ENCODE results near the gene TESPA1. TPM values are rescaled to one million over a fixed set of nuclear protein-coding genes. Genes with fewer than 3 reads are reported as not detected.

The TESPA1 gene
- total and polyA plus RNA-seq, 2 experiments from 2014 or later, result not detected

DNA sequence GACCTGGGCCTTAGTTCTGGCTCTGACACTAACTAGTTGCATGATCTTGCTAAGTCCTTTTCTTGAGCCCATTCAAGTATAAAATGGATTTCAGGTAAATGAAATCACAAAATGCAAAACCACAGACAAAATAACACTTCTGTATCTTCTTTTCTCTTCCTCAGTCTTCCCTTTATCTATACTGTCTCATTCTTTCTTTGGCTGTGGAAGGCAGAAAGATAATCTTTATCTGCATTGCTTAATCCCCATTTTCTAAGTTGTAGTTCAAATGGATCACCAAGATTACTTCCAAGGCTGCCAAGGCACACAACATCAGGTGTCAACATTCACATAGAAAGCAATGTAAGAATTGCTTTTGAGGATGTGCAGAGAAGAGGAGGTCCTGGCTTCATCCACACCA, 30.3 kb downstream of the TESPA1 start:
- TF ChIP-seq EZH2phosphoT487 (IDR thresholded peaks at IDR 0.05; ENCODE audit: low read depth, severe bottlenecking, unreplicated experiment), result no peak
- TF ChIP-seq EZH2 (IDR thresholded peaks at IDR 0.05; ENCODE audit: borderline replicate concordance), result no peak
- TF ChIP-seq, protein P1, sequence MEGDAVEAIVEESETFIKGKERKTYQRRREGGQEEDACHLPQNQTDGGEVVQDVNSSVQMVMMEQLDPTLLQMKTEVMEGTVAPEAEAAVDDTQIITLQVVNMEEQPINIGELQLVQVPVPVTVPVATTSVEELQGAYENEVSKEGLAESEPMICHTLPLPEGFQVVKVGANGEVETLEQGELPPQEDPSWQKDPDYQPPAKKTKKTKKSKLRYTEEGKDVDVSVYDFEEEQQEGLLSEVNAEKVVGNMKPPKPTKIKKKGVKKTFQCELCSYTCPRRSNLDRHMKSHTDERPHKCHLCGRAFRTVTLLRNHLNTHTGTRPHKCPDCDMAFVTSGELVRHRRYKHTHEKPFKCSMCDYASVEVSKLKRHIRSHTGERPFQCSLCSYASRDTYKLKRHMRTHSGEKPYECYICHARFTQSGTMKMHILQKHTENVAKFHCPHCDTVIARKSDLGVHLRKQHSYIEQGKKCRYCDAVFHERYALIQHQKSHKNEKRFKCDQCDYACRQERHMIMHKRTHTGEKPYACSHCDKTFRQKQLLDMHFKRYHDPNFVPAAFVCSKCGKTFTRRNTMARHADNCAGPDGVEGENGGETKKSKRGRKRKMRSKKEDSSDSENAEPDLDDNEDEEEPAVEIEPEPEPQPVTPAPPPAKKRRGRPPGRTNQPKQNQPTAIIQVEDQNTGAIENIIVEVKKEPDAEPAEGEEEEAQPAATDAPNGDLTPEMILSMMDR (IDR thresholded peaks at IDR 0.05; ENCODE audit: poor library complexity), result no peak
- H3K4me2 ChIP-seq, result no peak overlapping the region
- H3K4me3 ChIP-seq, result no peak overlapping the region
- no peak for DNase-seq (ENCODE audit: low spot score)
- H3K9me3 ChIP-seq (ENCODE audit: low read depth), result no peaks in the 10 kb centered on the region
- no peaks in the 10 kb centered on the region for H3K36me3 ChIP-seq (replicated peaks; ENCODE audit: insufficient read depth, low read depth)
- H3K4me1 ChIP-seq (ENCODE audit: insufficient read depth), result no peaks in the 10 kb centered on the region
- no peak overlapping the region for H3K27ac ChIP-seq
- no peaks in the 10 kb centered on the region for H3K79me2 ChIP-seq
- H3K27me3 ChIP-seq, result peaks cover 12% of the 10 kb centered on the region
- no peak overlapping the region for H2AFZ ChIP-seq
- H3K9me2 ChIP-seq (replicated peaks; ENCODE audit: insufficient read depth), result no peaks in the 10 kb centered on the region
- no peaks in the 10 kb centered on the region for H4K20me1 ChIP-seq (ENCODE audit: insufficient read depth, poor library complexity, severe bottlenecking)

DNA sequence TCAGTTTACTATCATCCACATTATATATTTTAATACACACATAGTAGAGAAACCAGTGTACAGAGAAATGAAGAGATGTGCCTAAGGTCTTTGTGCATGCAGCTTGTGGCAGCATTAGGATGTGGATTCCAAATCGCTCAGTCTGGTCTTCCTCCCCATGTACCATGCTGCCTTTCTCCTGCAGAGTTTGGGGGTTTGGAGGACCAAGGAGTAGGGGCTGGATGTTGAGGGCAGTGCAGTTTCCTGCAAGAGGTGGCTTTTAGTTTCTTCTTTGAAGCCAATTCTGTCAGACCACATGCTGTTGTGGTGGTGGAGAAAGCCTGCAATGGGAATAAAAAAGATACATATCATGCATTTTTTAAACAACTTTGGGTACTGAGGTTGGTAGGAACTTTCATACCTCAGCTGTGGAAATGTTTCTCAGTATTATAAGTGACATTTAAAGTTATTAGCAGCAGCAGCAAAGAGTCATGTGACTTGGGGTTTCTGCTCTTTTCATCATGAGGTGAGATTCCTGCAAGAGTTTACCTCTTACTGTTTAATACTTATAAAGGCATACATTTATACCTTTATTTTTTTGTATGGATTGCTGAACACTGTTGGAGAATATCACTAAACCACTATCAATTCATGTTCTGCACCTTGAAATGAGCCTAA, 34.4 kb downstream of the TESPA1 start:
- WGBS (ENCODE audit: low lambda C conversion rate, missing lambda C conversion rate), result 91% methylated on average over 1 of the region's 1 CpG
- no peaks in the 10 kb centered on the region for H3K4me1 ChIP-seq (ENCODE audit: insufficient read depth)
- peaks cover 8% of the 10 kb centered on the region for H3K27me3 ChIP-seq
- H3K27ac ChIP-seq, result no peak overlapping the region
- no peak overlapping the region for H3K4me2 ChIP-seq
- no peak for DNase-seq (ENCODE audit: low spot score)
- TF ChIP-seq, protein P1 (IDR thresholded peaks at IDR 0.05; ENCODE audit: poor library complexity), result no peak
- TF ChIP-seq EZH2phosphoT487 (IDR thresholded peaks at IDR 0.05; ENCODE audit: low read depth, severe bottlenecking, unreplicated experiment) (no peak), EZH2 (IDR thresholded peaks at IDR 0.05; ENCODE audit: borderline replicate concordance) (no peak)
- H2AFZ ChIP-seq, result no peak overlapping the region
- H3K4me3 ChIP-seq, result no peak overlapping the region
- no peaks in the 10 kb centered on the region for H3K79me2 ChIP-seq
- H3K9me2 ChIP-seq (replicated peaks; ENCODE audit: insufficient read depth), result no peaks in the 10 kb centered on the region
- no peaks in the 10 kb centered on the region for H4K20me1 ChIP-seq (ENCODE audit: insufficient read depth, poor library complexity, severe bottlenecking)
- no peaks in the 10 kb centered on the region for H3K9me3 ChIP-seq (ENCODE audit: low read depth)
- H3K36me3 ChIP-seq (replicated peaks; ENCODE audit: insufficient read depth, low read depth), result no peaks in the 10 kb centered on the region

DNA sequence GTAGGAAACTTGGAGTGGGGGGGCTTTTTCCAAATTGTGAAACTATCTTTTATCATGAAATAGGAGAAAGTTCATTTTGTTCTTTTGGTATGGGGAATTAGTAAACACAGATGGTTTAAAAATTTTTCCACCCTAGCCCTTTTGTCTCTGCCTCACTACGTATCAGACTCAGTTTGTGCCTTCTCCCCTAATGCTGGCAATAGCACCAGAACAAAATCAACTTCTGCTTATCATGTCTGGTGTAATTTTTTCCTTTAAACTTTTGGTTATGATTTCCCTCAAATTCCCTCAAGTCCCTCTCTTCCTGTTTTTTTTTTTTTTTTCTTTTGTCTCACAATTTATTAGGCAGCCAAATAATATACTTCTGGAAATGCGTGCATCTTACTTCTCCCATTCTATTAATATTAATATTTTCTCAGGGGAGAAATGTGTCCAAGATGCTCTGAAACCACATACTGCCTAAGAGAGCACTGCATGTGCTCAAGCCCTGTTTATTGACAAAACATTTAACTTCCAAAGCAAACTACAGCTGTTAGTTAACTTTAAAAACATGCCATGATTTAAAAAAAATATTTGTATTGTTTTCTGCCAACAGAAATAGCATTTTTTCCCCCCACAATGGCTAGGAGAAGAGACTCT, 35.4 kb downstream of the TESPA1 start:
- 85% methylated on average over 2 of the region's 2 CpGs for WGBS (ENCODE audit: low lambda C conversion rate, missing lambda C conversion rate)
- H3K9me3 ChIP-seq (ENCODE audit: low read depth), result no peaks in the 10 kb centered on the region
- no peaks in the 10 kb centered on the region for H3K9me2 ChIP-seq (replicated peaks; ENCODE audit: insufficient read depth)
- H3K27me3 ChIP-seq, result no peaks in the 10 kb centered on the region
- no peaks in the 10 kb centered on the region for H4K20me1 ChIP-seq (ENCODE audit: insufficient read depth, poor library complexity, severe bottlenecking)
- H3K4me3 ChIP-seq, result no peak overlapping the region
- H3K36me3 ChIP-seq (replicated peaks; ENCODE audit: insufficient read depth, low read depth), result no peaks in the 10 kb centered on the region
- no peaks in the 10 kb centered on the region for H3K79me2 ChIP-seq
- H3K27ac ChIP-seq, result no peak overlapping the region
- no peak for DNase-seq (ENCODE audit: low spot score)
- TF ChIP-seq EZH2phosphoT487 (IDR thresholded peaks at IDR 0.05; ENCODE audit: low read depth, severe bottlenecking, unreplicated experiment) (no peak), EZH2 (IDR thresholded peaks at IDR 0.05; ENCODE audit: borderline replicate concordance) (no peak)
- TF ChIP-seq, protein P1 (IDR thresholded peaks at IDR 0.05; ENCODE audit: poor library complexity), result no peak
- no peak overlapping the region for H3K4me2 ChIP-seq
- no peaks in the 10 kb centered on the region for H3K4me1 ChIP-seq (ENCODE audit: insufficient read depth)
- no peak overlapping the region for H2AFZ ChIP-seq

All from hepatocyte (in vitro differentiated cells).